HepG2 (cell line): ENCODE data around the gene F2RL2. TPM values are rescaled to one million over a fixed set of nuclear protein-coding genes. Genes with fewer than 3 reads are reported as not detected.

ENCODE experiments used
- ATAC-seq: fragments of 200-7000 bp; cut with Tn5 transposase; 3 replicates; pipeline ENCODE4 v1.9.1; 2020; ENCODE audit warnings: mild to moderate bottlenecking, moderate library complexity
- BruUV-seq: library from RNA; stranded (reverse); fragments of 400-500 nt; replicated peaks from 2 replicates; lab custom pipeline; 2021; lab: Mats Ljungman, UMichigan
- CTCF ChIA-PET: fragments of 300-600 bp; formaldehyde crosslinking; extraction: SDS; loops from one replicate; lab custom pipeline; 2021; ENCODE audit warnings: low total read pairs, inconsistent platforms, low intra/inter-chr PET ratio; lab: Yijun Ruan, JAX
- POLR2A ChIA-PET: fragments of 350-600 bp; sonication (Branson Sonifier 250); formaldehyde crosslinking; loops from one replicate; lab custom pipeline; 2020; ENCODE audit warnings: antibody characterized with exemption, inconsistent platforms; lab: Yijun Ruan, JAX
- DNase-seq: peaks from one replicate; pipeline ENCODE4 v3.0.0-alpha.2; 2015; ENCODE audit warnings: low spot score
- FAIRE-seq: peaks from 3 replicates; lab custom pipeline; 2011; peaks lifted over from hg19 to GRCh38; lab: Jason Lieb, UNC
- H2AFZ ChIP-seq: one replicate; pipeline ENCODE4 v1.6.1; 2011; ENCODE audit warnings: low read length, inconsistent platforms
- H3K27ac ChIP-seq: fragments of 300-600 bp; 3 replicates; pipeline ENCODE4 v1.8.0; 2011; ENCODE audit warnings: mixed run types, mild to moderate bottlenecking, mixed read lengths, low read length, inconsistent platforms; ENCODE audit not compliant: insufficient read depth; ENCODE audit errors: extremely low read length
- H3K27me3 ChIP-seq, 2 experiments: fragments of 200-600 bp in 1 of 2; 2 replicates in 1 of 2; 3 replicates in 1 of 2; pipeline versions ENCODE4 v1.6.0 to v1.8.0; 2011; ENCODE audit warnings: low read length in 2 of 2, mild to moderate bottlenecking in 2 of 2, moderate library complexity in 2 of 2, inconsistent platforms in 1 of 2; ENCODE audit not compliant: insufficient read depth in 2 of 2, control insufficient read depth in 1 of 2
- H3K36me3 ChIP-seq, 2 experiments: fragments of 200-600 bp in 1 of 2; replicated peaks in 1 of 2; 2 replicates in 1 of 2; 3 replicates in 1 of 2; pipeline versions ENCODE4 v1.5.1 to v1.8.0; 2011; ENCODE audit warnings: low read length in 2 of 2, inconsistent platforms in 1 of 2; ENCODE audit not compliant: insufficient read depth in 2 of 2, control insufficient read depth in 1 of 2
- H3K4me1 ChIP-seq: 2 replicates; pipeline ENCODE4 v1.5.1; 2012; ENCODE audit warnings: low read length, inconsistent platforms; ENCODE audit not compliant: insufficient read depth
- H3K4me2 ChIP-seq: 2 replicates; pipeline ENCODE4 v1.6.0; 2011; ENCODE audit warnings: low read depth, low read length, inconsistent platforms
- H3K4me3 ChIP-seq, 3 experiments: fragments of 200-600 bp in 1 of 3; sonication (generic), shearing (Covaris generic) in 1 of 3; replicated peaks in 1 of 3; 2 replicates each; pipeline ENCODE4 v1.5.1; 2011 to 2016; ENCODE audit warnings: low read length in 3 of 3, inconsistent platforms in 2 of 3, low read depth in 2 of 3, mild to moderate bottlenecking in 2 of 3, control low read depth in 1 of 3, mixed read lengths in 1 of 3; ENCODE audit not compliant: insufficient read depth in 1 of 3
- H3K79me2 ChIP-seq: one replicate; pipeline ENCODE4 v1.6.1; 2011; ENCODE audit warnings: low read length, inconsistent platforms; ENCODE audit not compliant: insufficient read depth
- H3K9ac ChIP-seq: 2 replicates; pipeline ENCODE4 v1.6.0; 2011; ENCODE audit warnings: mild to moderate bottlenecking, low read depth, low read length, inconsistent platforms; ENCODE audit not compliant: insufficient read depth
- H3K9me3 ChIP-seq: 2 replicates; pipeline ENCODE4 v1.5.1; 2012; ENCODE audit warnings: mild to moderate bottlenecking, low read length
- H4K20me1 ChIP-seq: 2 replicates; pipeline ENCODE4 v1.6.0; 2011; ENCODE audit warnings: inconsistent platforms, mild to moderate bottlenecking, low read length, moderate library complexity; ENCODE audit not compliant: insufficient read depth
- CREM ChIP-seq, 2 experiments: sonication (generic) in 1 of 2; formaldehyde crosslinking in 1 of 2; IDR thresholded peaks; 2 replicates each; pipeline versions ENCODE4 v1.4.0 to v1.6.1; 2016 to 2020; ENCODE audit warnings: antibody characterized with exemption in 1 of 2, mild to moderate bottlenecking in 1 of 2, missing genetic modification reagents in 1 of 2
- HOMEZ ChIP-seq: IDR thresholded peaks from 2 replicates; pipeline ENCODE4 v1.6.1; 2016; ENCODE audit warnings: low read depth
- KLF9 ChIP-seq: IDR thresholded peaks from 2 replicates; pipeline ENCODE4 v1.6.1; 2016; ENCODE audit warnings: low read depth
- MTA1 ChIP-seq: sonication (generic); formaldehyde crosslinking; IDR thresholded peaks from 2 replicates; pipeline ENCODE4 v1.4.0; 2020; ENCODE audit warnings: missing genetic modification reagents, mild to moderate bottlenecking, borderline replicate concordance
- POLR2AphosphoS5 ChIP-seq: IDR thresholded peaks from 2 replicates; pipeline ENCODE4 v1.6.1; 2012; ENCODE audit warnings: low read depth, low read length
- RAD51 ChIP-seq: fragments of 450-650 bp; IDR thresholded peaks from 2 replicates; pipeline ENCODE4 v1.6.1; 2016; ENCODE audit warnings: borderline replicate concordance
- SRF ChIP-seq: IDR thresholded peaks from 2 replicates; pipeline ENCODE4 v1.6.1; 2011; ENCODE audit warnings: mild to moderate bottlenecking, low read depth, low read length, moderate library complexity
- THRA ChIP-seq: sonication (generic); formaldehyde crosslinking; IDR thresholded peaks from 2 replicates; pipeline ENCODE4 v1.4.0; 2020; ENCODE audit warnings: missing genetic modification reagents, borderline replicate concordance
- U2AF2 ChIP-seq: fragments of 200-400 bp; formaldehyde crosslinking; IDR thresholded peaks from 2 replicates; pipeline ENCODE4 v1.6.1; 2017; ENCODE audit warnings: low read depth, mild to moderate bottlenecking, low read length
- YEATS4 ChIP-seq: sonication (generic); formaldehyde crosslinking; IDR thresholded peaks from 2 replicates; pipeline ENCODE4 v1.4.0; 2020; ENCODE audit warnings: missing genetic modification reagents, borderline replicate concordance
- ZBTB46 ChIP-seq: sonication (generic); formaldehyde crosslinking; IDR thresholded peaks from 2 replicates; pipeline ENCODE4 v1.4.0; 2020; ENCODE audit warnings: mild to moderate bottlenecking, missing genetic modification reagents, borderline replicate concordance
- ZNF180 ChIP-seq: sonication (generic); formaldehyde crosslinking; IDR thresholded peaks from 2 replicates; pipeline ENCODE4 v1.4.0; 2020; ENCODE audit warnings: low read depth, missing genetic modification reagents, borderline replicate concordance
- ZNF33A ChIP-seq: sonication (generic); formaldehyde crosslinking; IDR thresholded peaks from 2 replicates; pipeline ENCODE4 v1.5.1; 2020; ENCODE audit warnings: missing genetic modification reagents, mild to moderate bottlenecking, moderate library complexity, borderline replicate concordance
- ZNF597 ChIP-seq: sonication (generic); formaldehyde crosslinking; IDR thresholded peaks from 2 replicates; pipeline ENCODE4 v1.5.0; 2020; ENCODE audit warnings: missing genetic modification reagents
- WGBS: methylation state at CpG from one replicate; pipeline ENCODE4 v1.1.6; 2017; ENCODE audit warnings: low lambda C conversion rate; 5-methylcytosine and 5-hydroxymethylcytosine counted together
- in situ Hi-C: cut with HindIII; loops from 2 replicates; pipeline ENCODE4 v1.10.0; 2017; ENCODE audit warnings: low pct_unique_long_range_greater_than_20kb; ENCODE audit not compliant: extremely low pct_ligation_motif_present
- intact Hi-C: fragments of 100-400 bp; cut with micrococcal nuclease; formaldehyde crosslinking; loops from one replicate; pipeline ENCODE4 v1.10.0; 2022; ENCODE audit not compliant: unreplicated experiment
- polyA plus RNA-seq, 8 experiments: library from polyadenylated mRNA; depleted of rRNA in 3 of 8; stranded (reverse) in 7 of 8; unstranded in 1 of 8; fragments of >200 nt; fragmentation: Illumina TruSeq in 4 of 8; extraction: Trizol in 4 of 8; gene quantifications; 2 replicates each; pipeline versions ENCODE4 v1.2.1 to v1.2.3, GENCODE V29; 2011 to 2016; ENCODE audit warnings: low read depth in 4 of 8, missing spikeins in 1 of 8, mixed read lengths in 1 of 8; ENCODE audit not compliant: insufficient read depth in 1 of 8
- total RNA-seq, 5 experiments: library from RNA; depleted of rRNA; stranded (reverse); fragments of >200 nt; fragmentation: Illumina TruSeq; extraction: Trizol; gene quantifications; 2 replicates each; pipeline ENCODE4 v1.2.3, GENCODE V29; 2016; ENCODE audit warnings: low read depth in 1 of 5
- TF ChIP-seq, protein P1 (sequence below): IDR thresholded peaks from 2 replicates; pipeline ENCODE4 v1.6.1; 2016; ENCODE audit warnings: missing compliant biosample characterization, missing genetic modification reagents, borderline replicate concordance
- TF ChIP-seq, protein P2 (sequence below): IDR thresholded peaks from 2 replicates; pipeline ENCODE4 v1.6.1; 2016; ENCODE audit warnings: low read depth, control low read depth

The F2RL2 gene
- total and polyA plus RNA-seq, 2 of the 13 experiments (the other 11 are each of a cell fraction or from before 2014, with no cell fraction given): not detected

- Histone ChIP-seq H3K4me3 (no peak overlapping the region), H3K4me1 (no peaks in the 10 kb centered on the region), H3K9me3 (no peaks in the 10 kb centered on the region), H2AFZ (no peak overlapping the region), H3K79me2 (no peaks in the 10 kb centered on the region), H3K27ac (no peak overlapping the region), H3K36me3 (peaks cover 15 to 49% of the 10 kb centered on the region in 2 experiments), H3K9ac (no peak overlapping the region), H3K27me3 (no peaks in the 10 kb centered on the region), H3K4me2 (no peak overlapping the region), H4K20me1 (no peaks in the 10 kb centered on the region; the same call in 1 of the 2 replicates)
- in situ Hi-C loops: loop anchor here (5.0 kb wide), 1 partner anchor 177 kb away; no protein-coding TSS in a partner anchor
- TF ChIP-seq U2AF2 (no peak), ZNF597 (CRISPR knock-in tag) (no peak), HOMEZ (CRISPR knock-in tag) (no peak), RAD51 (no peak), KLF9 (CRISPR knock-in tag) (no peak), ZNF33A (no peak), CREM (IDR thresholded peaks at IDR 0.05) (no peak), CREM (CRISPR knock-in tag; IDR thresholded peaks at IDR 0.05) (no peak), YEATS4 (no peak), MTA1 (no peak), ZBTB46 (CRISPR knock-in tag) (no peak), SRF (no peak), ZNF180 (CRISPR knock-in tag) (no peak), THRA (CRISPR knock-in tag) (no peak), POLR2AphosphoS5 (no peak)
- TF ChIP-seq, protein P1, sequence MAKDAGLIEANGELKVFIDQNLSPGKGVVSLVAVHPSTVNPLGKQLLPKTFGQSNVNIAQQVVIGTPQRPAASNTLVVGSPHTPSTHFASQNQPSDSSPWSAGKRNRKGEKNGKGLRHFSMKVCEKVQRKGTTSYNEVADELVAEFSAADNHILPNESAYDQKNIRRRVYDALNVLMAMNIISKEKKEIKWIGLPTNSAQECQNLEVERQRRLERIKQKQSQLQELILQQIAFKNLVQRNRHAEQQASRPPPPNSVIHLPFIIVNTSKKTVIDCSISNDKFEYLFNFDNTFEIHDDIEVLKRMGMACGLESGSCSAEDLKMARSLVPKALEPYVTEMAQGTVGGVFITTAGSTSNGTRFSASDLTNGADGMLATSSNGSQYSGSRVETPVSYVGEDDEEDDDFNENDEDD (CRISPR knock-in tag): no peak
- TF ChIP-seq, protein P2, sequence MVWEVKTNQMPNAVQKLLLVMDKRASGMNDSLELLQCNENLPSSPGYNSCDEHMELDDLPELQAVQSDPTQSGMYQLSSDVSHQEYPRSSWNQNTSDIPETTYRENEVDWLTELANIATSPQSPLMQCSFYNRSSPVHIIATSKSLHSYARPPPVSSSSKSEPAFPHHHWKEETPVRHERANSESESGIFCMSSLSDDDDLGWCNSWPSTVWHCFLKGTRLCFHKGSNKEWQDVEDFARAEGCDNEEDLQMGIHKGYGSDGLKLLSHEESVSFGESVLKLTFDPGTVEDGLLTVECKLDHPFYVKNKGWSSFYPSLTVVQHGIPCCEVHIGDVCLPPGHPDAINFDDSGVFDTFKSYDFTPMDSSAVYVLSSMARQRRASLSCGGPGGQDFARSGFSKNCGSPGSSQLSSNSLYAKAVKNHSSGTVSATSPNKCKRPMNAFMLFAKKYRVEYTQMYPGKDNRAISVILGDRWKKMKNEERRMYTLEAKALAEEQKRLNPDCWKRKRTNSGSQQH: no peak
- ChIA-PET CTCF (interaction anchor here (1.1 to 2.8 kb wide), 4 partner anchors 41 to 425 kb away, joined by 3 to 15 read pairs (median 8); no protein-coding TSS in a partner anchor), POLR2A (no interaction called here)
- intact Hi-C loops: loop anchor here (1.0 kb wide), 1 partner anchor 41 kb away; no protein-coding TSS in a partner anchor
- no peak for DNase-seq
- ATAC-seq: no peak
- FAIRE-seq: no peak
- BruUV-seq: no TSS peak
- 85% methylated on average over 4 of the region's 4 CpGs for WGBS
Observed at GRCh38 chr5:76600716-76601115, 22.5 kb downstream of the F2RL2 start.
